Pancreas (tissue), 10 donors: ENCODE measurements around the gene PLEKHM3. TPM values are rescaled to one million over a fixed set of nuclear protein-coding genes. Genes with fewer than 3 reads are reported as not detected.

Experiments
- ATAC-seq, 4 donors: fragments of 200-7000 bp; cut with Tn5 transposase; one replicate each; pipeline versions ENCODE4 v1.8.0 to v1.9.1; 2020; ENCODE audit warnings: mild to moderate bottlenecking in 4 of 4, moderate library complexity in 4 of 4
- DNase-seq, 6 donors: peaks; one replicate each; pipeline ENCODE4 v3.0.0-alpha.2; 2020
- FAIRE-seq: peaks from 2 replicates; lab custom pipeline; 2012; peaks lifted over from hg19 to GRCh38; lab: Jason Lieb, UNC
- H3K27ac ChIP-seq, 4 donors: fragments of 200-600 bp; sonication (generic); 1 replicate in 3 of 4; 2 replicates in 1 of 4; pipeline versions ENCODE4 v1.5.0 to v1.8.0; 2020
- H3K27me3 ChIP-seq, 4 donors: fragments of 200-600 bp; one replicate each; pipeline ENCODE4 v1.8.0; 2021
- H3K36me3 ChIP-seq, 3 donors: fragments of 200-600 bp; sonication (generic) in 1 of 3; one replicate each; pipeline versions ENCODE4 v1.5.0 to v1.8.0; 2020 to 2021
- H3K4me1 ChIP-seq, 3 donors: fragments of 200-600 bp; one replicate each; pipeline ENCODE4 v1.8.0; 2021
- H3K4me3 ChIP-seq, 4 donors: fragments of 200-600 bp; sonication (generic) in 2 of 4; one replicate each; pipeline versions ENCODE4 v1.5.0 to v1.8.0; 2020 to 2021
- H3K9me3 ChIP-seq, 4 donors: fragments of 200-600 bp; one replicate each; pipeline ENCODE4 v1.8.0; 2021
- WGBS, 2 donors: extraction: QIAGEN DNeasy Blood & Tissue Kit; methylation state at CpG; one replicate each; pipeline ENCODE4 v1.1.7; 2013; 5-methylcytosine and 5-hydroxymethylcytosine counted together
- intact Hi-C, 3 donors: fragments of 100-400 bp; cut with DNase I; formaldehyde crosslinking; loops; one replicate each; pipeline versions ENCODE4 v1.11.1 to v1.14.2; 2022
- polyA plus RNA-seq, 2 donors: library from polyadenylated mRNA; stranded (reverse); fragments of 200-250 nt; gene quantifications; one replicate each; pipeline ENCODE4 v1.2.3, GENCODE V29; 2013
- total RNA-seq, 6 donors: library from RNA; stranded (reverse); fragmentation: NEBNext Ultra II Directional in 4 of 6; extraction: Animal tissue kit (Norgen Biotek cat#: 25700) in 4 of 6; gene quantifications; one replicate each; pipeline versions ENCODE4 v1.2.1 to v1.2.4, GENCODE V29; 2021 to 2023
- TF ChIP-seq, protein P1 (sequence below), 4 donors: fragments of 200-600 bp; sonication (generic) in 3 of 4; IDR thresholded peaks; one replicate each; pipeline versions ENCODE4 v1.5.0 to v1.8.0; 2021; ENCODE audit warnings: antibody characterized with exemption in 4 of 4
- donor health status: healthy with polysubstance abuse.
- donor health status: DM: no; HTN: no; CAD: no; lungs with moderate emphysema.
- donor health status: DM: no; HTN: no; CAD: no.
- donor health status: control.
- donor health status: control.
- donor health status: Bipolar disorder and iron deficiency.
- donor health status: DM: yes; HTN: yes; CAD: no.
- donor health status: DM: no; HTN: no; CAD: no.
- donor health status: DM: no; HTN: no; CAD: no.
- donor health status: DM: yes; HTN: yes; CAD: no.

The PLEKHM3 gene
- total and polyA plus RNA-seq, 8 donors, result 3.0 to 10.2 (median 5.4) TPM

DNA sequence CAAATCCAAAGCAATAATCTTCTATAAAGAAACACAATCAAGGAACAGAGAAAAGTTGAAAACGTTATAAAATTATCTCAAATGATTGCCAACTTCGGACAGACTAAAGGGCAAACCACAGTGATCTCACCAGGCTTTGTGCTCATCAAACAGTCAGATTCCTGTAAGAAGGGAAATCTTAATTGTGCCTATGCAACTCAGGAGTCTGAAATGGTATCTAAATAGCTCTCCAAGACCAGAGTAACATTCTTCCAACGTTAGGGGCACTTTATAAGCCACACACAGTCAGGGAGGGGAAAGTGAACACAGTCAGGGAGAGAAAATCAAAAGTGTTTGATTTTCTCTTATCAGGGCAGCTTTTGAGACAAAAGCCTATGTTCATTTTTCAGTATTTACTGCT is 29.4 kb downstream of the PLEKHM3 start:
- no peak overlapping the region for H3K27ac ChIP-seq
- no peak for DNase-seq
- peaks cover 0 to 6% (median 5%) of the 10 kb centered on the region in 3 donors for H3K4me1 ChIP-seq
- no peak for FAIRE-seq
- H3K27me3 ChIP-seq, result no peaks in the 10 kb centered on the region
- no peak for ATAC-seq
- H3K9me3 ChIP-seq, result no peaks in the 10 kb centered on the region
- H3K4me3 ChIP-seq, result no peak overlapping the region
- H3K36me3 ChIP-seq, result peaks cover 0 to 2% (median 0%) of the 10 kb centered on the region in 3 donors
- intact Hi-C loops, result no loop called here
- 42 to 48% methylated on average over 3 of the region's 3 CpGs for WGBS, 2 donors
- TF ChIP-seq, protein P1, sequence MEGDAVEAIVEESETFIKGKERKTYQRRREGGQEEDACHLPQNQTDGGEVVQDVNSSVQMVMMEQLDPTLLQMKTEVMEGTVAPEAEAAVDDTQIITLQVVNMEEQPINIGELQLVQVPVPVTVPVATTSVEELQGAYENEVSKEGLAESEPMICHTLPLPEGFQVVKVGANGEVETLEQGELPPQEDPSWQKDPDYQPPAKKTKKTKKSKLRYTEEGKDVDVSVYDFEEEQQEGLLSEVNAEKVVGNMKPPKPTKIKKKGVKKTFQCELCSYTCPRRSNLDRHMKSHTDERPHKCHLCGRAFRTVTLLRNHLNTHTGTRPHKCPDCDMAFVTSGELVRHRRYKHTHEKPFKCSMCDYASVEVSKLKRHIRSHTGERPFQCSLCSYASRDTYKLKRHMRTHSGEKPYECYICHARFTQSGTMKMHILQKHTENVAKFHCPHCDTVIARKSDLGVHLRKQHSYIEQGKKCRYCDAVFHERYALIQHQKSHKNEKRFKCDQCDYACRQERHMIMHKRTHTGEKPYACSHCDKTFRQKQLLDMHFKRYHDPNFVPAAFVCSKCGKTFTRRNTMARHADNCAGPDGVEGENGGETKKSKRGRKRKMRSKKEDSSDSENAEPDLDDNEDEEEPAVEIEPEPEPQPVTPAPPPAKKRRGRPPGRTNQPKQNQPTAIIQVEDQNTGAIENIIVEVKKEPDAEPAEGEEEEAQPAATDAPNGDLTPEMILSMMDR (IDR thresholded peaks at IDR 0.05), result no peak

DNA sequence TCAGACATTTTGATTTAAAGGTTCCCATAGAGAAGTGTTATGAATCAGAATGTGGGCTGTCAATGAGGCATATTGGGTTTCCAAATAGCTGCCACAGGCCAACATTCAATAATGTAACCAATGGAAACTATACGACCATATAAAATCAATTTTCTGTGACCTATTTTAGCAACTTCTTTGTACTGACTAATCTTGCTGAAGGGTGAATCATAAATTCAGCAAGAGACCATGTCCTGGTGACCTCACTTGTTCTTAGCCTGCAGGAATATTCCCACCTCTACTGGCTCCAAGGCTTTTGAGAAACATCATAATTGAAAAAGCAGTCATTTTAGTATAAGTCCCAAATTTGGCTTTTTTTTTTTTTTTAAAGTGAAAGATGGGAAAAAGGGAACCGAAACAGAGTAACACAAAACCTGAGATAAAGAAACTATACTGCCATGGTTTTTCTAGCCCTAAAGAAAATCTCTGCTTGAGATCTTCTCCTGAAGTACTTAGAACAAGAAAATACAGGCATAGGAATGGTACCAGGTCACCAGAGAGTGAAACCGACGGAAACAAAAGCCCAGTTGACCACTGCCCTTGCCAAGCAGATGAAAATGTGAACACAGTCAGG is 32.1 kb downstream of the PLEKHM3 start:
- ATAC-seq, result no peak
- TF ChIP-seq, protein P1 (IDR thresholded peaks at IDR 0.05), result no peak

DNA sequence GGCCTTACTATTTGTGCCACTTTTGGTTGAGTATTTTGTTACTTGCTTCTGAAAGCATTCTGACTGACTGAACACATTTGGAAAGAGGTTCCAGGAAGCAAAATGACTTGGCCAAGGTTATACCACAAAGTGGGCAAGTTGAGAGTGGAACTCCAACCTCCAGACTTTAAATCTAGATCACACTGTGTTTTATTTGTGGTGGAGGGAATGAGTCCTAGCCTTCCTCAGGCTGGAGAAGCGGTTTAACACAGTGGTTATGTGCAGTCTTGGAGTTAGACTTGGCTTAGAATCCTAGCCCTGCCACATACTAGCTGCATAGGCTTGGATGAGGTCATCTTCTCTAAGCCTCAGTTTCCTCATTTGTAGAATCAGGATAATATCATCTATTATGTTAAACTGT is 33.4 kb downstream of the PLEKHM3 start:
- ATAC-seq, result no peak
- TF ChIP-seq, protein P1 (IDR thresholded peaks at IDR 0.05), result no peak
- no peak for DNase-seq
- Histone ChIP-seq H3K36me3 (no peaks in the 10 kb centered on the region), H3K4me1 (peaks cover 0 to 12% (median 6%) of the 10 kb centered on the region in 3 donors), H3K27me3 (no peaks in the 10 kb centered on the region), H3K27ac (no peak overlapping the region), H3K4me3 (no peak overlapping the region), H3K9me3 (no peaks in the 10 kb centered on the region)
- WGBS, 2 donors, result 95 to 96% methylated on average over 1 of the region's 1 CpG
- FAIRE-seq, result no peak
- intact Hi-C loops, result no loop called here

More for the DNA sequence above, 32.1 kb downstream of the PLEKHM3 start:
- H3K4me1 ChIP-seq, result peaks cover 0 to 12% (median 6%) of the 10 kb centered on the region in 3 donors
- H3K4me3 ChIP-seq, result no peak overlapping the region
- 83 to 86% methylated on average over 4 of the region's 4 CpGs for WGBS, 2 donors
- intact Hi-C loops, result no loop called here
- no peaks in the 10 kb centered on the region for H3K36me3 ChIP-seq
- DNase-seq (no peak), FAIRE-seq (no peak)
- no peaks in the 10 kb centered on the region for H3K9me3 ChIP-seq
- H3K27ac ChIP-seq, result no peak overlapping the region
- H3K27me3 ChIP-seq, result no peaks in the 10 kb centered on the region

DNA sequence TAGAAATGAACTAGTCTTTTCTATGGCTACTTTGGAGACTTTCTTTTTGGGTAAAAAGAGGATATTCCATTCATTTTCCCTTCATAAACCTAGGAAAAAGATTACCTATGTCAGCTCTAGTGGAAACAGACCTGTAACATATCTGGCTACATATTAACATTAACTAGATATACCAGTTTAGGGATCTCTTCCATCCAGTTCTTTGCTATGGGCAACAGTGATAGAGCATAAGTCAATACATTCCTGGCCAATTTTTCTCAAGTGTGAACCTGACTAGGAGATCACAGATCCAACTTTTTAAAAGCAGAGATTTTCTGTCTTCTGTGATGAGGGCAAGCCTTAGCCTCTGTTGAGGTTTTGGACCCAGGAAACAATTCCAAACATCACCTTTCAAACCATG is 34.5 kb downstream of the PLEKHM3 start:
- peaks cover 0 to 12% (median 6%) of the 10 kb centered on the region in 3 donors for H3K4me1 ChIP-seq
- no peaks in the 10 kb centered on the region for H3K36me3 ChIP-seq
- DNase-seq (no peak), ATAC-seq (peak; percentile 60 to 84 (median 65)), FAIRE-seq (no peak)
- no peak overlapping the region for H3K4me3 ChIP-seq
- H3K9me3 ChIP-seq, result no peaks in the 10 kb centered on the region
- intact Hi-C loops, result no loop called here
- H3K27ac ChIP-seq, result no peak overlapping the region
- H3K27me3 ChIP-seq, result no peaks in the 10 kb centered on the region
- TF ChIP-seq, protein P1 (IDR thresholded peaks at IDR 0.05), result no peak

DNA sequence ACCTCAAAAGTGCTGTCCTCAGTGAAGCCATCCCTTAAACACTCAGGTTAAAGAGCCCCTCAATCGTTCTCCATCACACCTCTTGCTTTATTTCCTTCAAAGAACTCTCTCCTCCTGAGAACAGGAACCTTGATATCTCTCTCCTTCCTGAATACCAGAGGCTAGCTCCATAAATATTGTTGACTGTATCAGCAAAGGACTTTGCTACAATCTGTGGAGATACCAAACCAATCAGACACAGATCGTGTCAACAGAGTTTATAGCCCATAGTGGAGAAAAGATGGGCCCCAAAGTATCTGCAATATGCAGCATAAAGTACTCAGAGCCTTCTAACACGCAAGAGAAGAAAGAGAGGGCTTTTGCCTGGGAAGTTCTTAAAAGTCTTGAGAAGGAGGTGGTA is 36.4 kb downstream of the PLEKHM3 start:
- intact Hi-C loops, result no loop called here
- whole genome bisulfite sequencing, 2 donors, result 85 to 98% methylated on average over 3 of the region's 3 CpGs
- Histone ChIP-seq H3K36me3 (no peaks in the 10 kb centered on the region), H3K9me3 (no peaks in the 10 kb centered on the region), H3K4me1 (peaks cover 0 to 12% (median 6%) of the 10 kb centered on the region in 3 donors), H3K27me3 (no peaks in the 10 kb centered on the region), H3K27ac (no peak overlapping the region), H3K4me3 (no peak overlapping the region)
- no peak for ATAC-seq
- no peak for FAIRE-seq
- DNase-seq, result no peak
- TF ChIP-seq, protein P1 (IDR thresholded peaks at IDR 0.05), result no peak
